CD14-positive monocyte (primary cell): ENCODE measurements around the gene CDC14B. TPM values are rescaled to one million over a fixed set of nuclear protein-coding genes. Genes with fewer than 3 reads are reported as not detected.
"Not testable (repeated sequence)": the region's sequence is repeated elsewhere in the genome, so short reads cannot be mapped to it uniquely, and the experiment has no call there.

ENCODE experiments used
- DNase-seq, 3 donors: peaks; one replicate each; pipeline ENCODE4 v3.0.0-alpha.2; 2011 to 2022
- H2AFZ ChIP-seq: 2 replicates; pipeline ENCODE4 v1.6.0; 2012; ENCODE audit warnings: mild to moderate bottlenecking, low read depth, low read length, inconsistent platforms; ENCODE audit not compliant: insufficient read depth, poor library complexity, severe bottlenecking
- H3K27ac ChIP-seq, 2 donors: 1 replicate in 1 of 2; 2 replicates in 1 of 2; pipeline ENCODE4 v1.5.1; 2012 to 2013; ENCODE audit warnings: low read length in 2 of 2, control low read depth in 1 of 2, inconsistent platforms in 1 of 2, low read depth in 1 of 2, mild to moderate bottlenecking in 1 of 2
- H3K27me3 ChIP-seq, 2 donors: one replicate each; pipeline versions ENCODE4 v1.6.0 to v1.6.1; 2011 to 2013; ENCODE audit warnings: low read length in 2 of 2; ENCODE audit not compliant: control insufficient read depth in 2 of 2, insufficient read depth in 2 of 2
- H3K36me3 ChIP-seq, 2 donors: replicated peaks in 1 of 2; 1 replicate in 1 of 2; 2 replicates in 1 of 2; pipeline versions ENCODE4 v1.5.1 to v1.6.1; 2012 to 2013; ENCODE audit warnings: low read length in 2 of 2, control low read depth in 1 of 2, inconsistent platforms in 1 of 2, mild to moderate bottlenecking in 1 of 2; ENCODE audit not compliant: insufficient read depth in 2 of 2, control insufficient read depth in 1 of 2
- H3K4me1 ChIP-seq, 2 donors: 1 replicate in 1 of 2; 2 replicates in 1 of 2; pipeline versions ENCODE4 v1.5.1 to v1.6.1; 2012 to 2013; ENCODE audit warnings: low read length in 2 of 2, control low read depth in 1 of 2, inconsistent platforms in 1 of 2, mild to moderate bottlenecking in 1 of 2, moderate library complexity in 1 of 2; ENCODE audit not compliant: insufficient read depth in 2 of 2, control insufficient read depth in 1 of 2
- H3K4me2 ChIP-seq: replicated peaks from 2 replicates; pipeline ENCODE3; 2012; ENCODE audit warnings: low read length, moderate library complexity, mild to moderate bottlenecking; ENCODE audit not compliant: poor library complexity, severe bottlenecking; ENCODE audit errors: extremely low read depth
- H3K4me3 ChIP-seq, 3 experiments: fragments of 200-600 bp in 1 of 3; sonication (generic) in 1 of 3; replicated peaks in 1 of 3; 1 replicate in 2 of 3; 2 replicates in 1 of 3; pipeline ENCODE4 v1.5.1; 2011 to 2013; ENCODE audit warnings: low read length in 3 of 3, mild to moderate bottlenecking in 3 of 3, control low read depth in 2 of 3, low read depth in 2 of 3, inconsistent platforms in 1 of 3, moderate library complexity in 1 of 3
- H3K79me2 ChIP-seq: 2 replicates; pipeline ENCODE4 v1.6.0; 2012; ENCODE audit warnings: mild to moderate bottlenecking, control low read depth, inconsistent platforms, low read length, moderate library complexity; ENCODE audit not compliant: insufficient read depth
- H3K9ac ChIP-seq: 2 replicates; pipeline ENCODE4 v1.6.0; 2017; ENCODE audit warnings: low read length, mild to moderate bottlenecking; ENCODE audit not compliant: insufficient read depth, poor library complexity, severe bottlenecking
- H3K9me3 ChIP-seq, 2 donors: replicated peaks in 1 of 2; 1 replicate in 1 of 2; 2 replicates in 1 of 2; pipeline versions ENCODE4 v1.5.1 to v1.6.1; 2012 to 2013; ENCODE audit warnings: low read length in 2 of 2, control low read depth in 1 of 2; ENCODE audit not compliant: control insufficient read depth in 1 of 2, insufficient read depth in 1 of 2
- H4K20me1 ChIP-seq: 2 replicates; pipeline ENCODE4 v1.6.0; 2012; ENCODE audit warnings: mild to moderate bottlenecking, low read length, control low read depth, moderate library complexity; ENCODE audit not compliant: insufficient read depth
- H3K27ac Mint-ChIP-seq, 7 donors: one replicate each; pipeline ENCODE4 v1.8.0; 2020; ENCODE audit warnings: mild to moderate bottlenecking in 7 of 7, mixed read lengths in 7 of 7, moderate library complexity in 6 of 7, inconsistent platforms in 2 of 7
- H3K27me3 Mint-ChIP-seq, 3 donors: one replicate each; pipeline ENCODE4 v1.8.0; 2021 to 2022; ENCODE audit warnings: low read depth in 3 of 3, mild to moderate bottlenecking in 3 of 3, mixed read lengths in 3 of 3, moderate library complexity in 3 of 3, inconsistent platforms in 1 of 3
- H3K36me3 Mint-ChIP-seq, 2 donors: one replicate each; pipeline ENCODE4 v1.8.0; 2020; ENCODE audit warnings: mixed read lengths in 2 of 2, inconsistent platforms in 1 of 2, mild to moderate bottlenecking in 1 of 2
- H3K4me1 Mint-ChIP-seq: one replicate; pipeline ENCODE4 v1.8.0; 2020; ENCODE audit warnings: mild to moderate bottlenecking, mixed read lengths
- H3K4me3 Mint-ChIP-seq, 2 donors: one replicate each; pipeline ENCODE4 v1.8.0; 2020; ENCODE audit warnings: mild to moderate bottlenecking in 2 of 2, mixed read lengths in 2 of 2, moderate library complexity in 1 of 2
- H3K9me3 Mint-ChIP-seq, 7 donors: one replicate each; pipeline ENCODE4 v1.8.0; 2020 to 2022; ENCODE audit warnings: mixed read lengths in 7 of 7, mild to moderate bottlenecking in 6 of 7, moderate library complexity in 6 of 7, inconsistent platforms in 2 of 7
- WGBS: methylation state at CpG from one replicate; pipeline ENCODE4 v1.1.5; 2013; ENCODE audit warnings: missing lambda C conversion rate; ENCODE audit not compliant: insufficient coverage; 5-methylcytosine and 5-hydroxymethylcytosine counted together
- intact Hi-C, 2 donors: fragments of 100-400 bp; cut with micrococcal nuclease; formaldehyde crosslinking; loops; one replicate each; pipeline versions ENCODE4 v1.15.0 to v1.15.1; 2023
- polyA plus RNA-seq, 3 donors: library from polyadenylated mRNA; depleted of rRNA in 1 of 3; unstranded in 2 of 3; stranded (reverse) in 1 of 3; fragments of 300-500 nt in 2 of 3; fragments of >200 nt in 1 of 3; fragmentation: Illumina TruSeq in 2 of 3; gene quantifications; 1 replicate in 2 of 3; 2 replicates in 1 of 3; pipeline ENCODE4 v1.2.3, GENCODE V29; 2012 to 2021
- TF ChIP-seq, protein P1 (sequence below): fragments of 200-600 bp; IDR thresholded peaks from one replicate; pipeline ENCODE4 v1.8.0; 2022; ENCODE audit warnings: antibody characterized with exemption, mild to moderate bottlenecking

Gene CDC14B
- polyA plus RNA-seq, 3 donors: 0.03 to 0.47 (median 0.44) TPM

DNA sequence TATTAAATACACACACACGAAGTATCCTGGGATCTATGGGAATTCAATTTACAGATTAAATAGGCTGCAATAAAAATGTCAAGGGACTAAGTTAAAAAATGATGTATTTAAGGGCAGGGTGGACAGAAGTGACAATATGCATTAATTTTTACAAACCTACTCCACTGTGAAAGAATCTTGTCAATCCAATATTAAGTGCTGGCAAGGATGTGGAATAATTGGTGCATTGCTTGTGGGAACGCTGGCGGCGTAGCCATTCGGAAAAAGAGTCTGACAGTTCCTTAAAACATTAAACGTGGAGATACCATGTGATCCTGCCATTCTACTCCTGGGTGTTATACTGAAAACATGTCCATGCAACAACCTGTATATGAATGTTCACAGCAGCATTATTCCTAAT, 4.2 kb downstream of the CDC14B start:
- WGBS: 91% methylated on average over 4 of the region's 6 CpGs
- no peaks in the 10 kb centered on the region for H4K20me1 ChIP-seq
- H3K36me3 ChIP-seq: no peaks in the 10 kb centered on the region
- H3K9ac ChIP-seq: no peak overlapping the region
- H2AFZ ChIP-seq: no peak overlapping the region
- peaks cover 0 to 19% (median 6%) of the 10 kb centered on the region in 7 donors for H3K9me3 Mint-ChIP-seq
- H3K4me2 ChIP-seq: no peak overlapping the region
- TF ChIP-seq, protein P1, sequence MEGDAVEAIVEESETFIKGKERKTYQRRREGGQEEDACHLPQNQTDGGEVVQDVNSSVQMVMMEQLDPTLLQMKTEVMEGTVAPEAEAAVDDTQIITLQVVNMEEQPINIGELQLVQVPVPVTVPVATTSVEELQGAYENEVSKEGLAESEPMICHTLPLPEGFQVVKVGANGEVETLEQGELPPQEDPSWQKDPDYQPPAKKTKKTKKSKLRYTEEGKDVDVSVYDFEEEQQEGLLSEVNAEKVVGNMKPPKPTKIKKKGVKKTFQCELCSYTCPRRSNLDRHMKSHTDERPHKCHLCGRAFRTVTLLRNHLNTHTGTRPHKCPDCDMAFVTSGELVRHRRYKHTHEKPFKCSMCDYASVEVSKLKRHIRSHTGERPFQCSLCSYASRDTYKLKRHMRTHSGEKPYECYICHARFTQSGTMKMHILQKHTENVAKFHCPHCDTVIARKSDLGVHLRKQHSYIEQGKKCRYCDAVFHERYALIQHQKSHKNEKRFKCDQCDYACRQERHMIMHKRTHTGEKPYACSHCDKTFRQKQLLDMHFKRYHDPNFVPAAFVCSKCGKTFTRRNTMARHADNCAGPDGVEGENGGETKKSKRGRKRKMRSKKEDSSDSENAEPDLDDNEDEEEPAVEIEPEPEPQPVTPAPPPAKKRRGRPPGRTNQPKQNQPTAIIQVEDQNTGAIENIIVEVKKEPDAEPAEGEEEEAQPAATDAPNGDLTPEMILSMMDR: no peak
- H3K4me1 ChIP-seq: peaks cover 8 to 10% of the 10 kb centered on the region in 2 donors
- H3K4me3 Mint-ChIP-seq: no peak overlapping the region
- intact Hi-C loops: no loop called here
- peaks cover 0 to 4% of the 10 kb centered on the region in 2 donors for H3K36me3 Mint-ChIP-seq
- peaks cover 5 to 8% of the 10 kb centered on the region in 2 donors for H3K9me3 ChIP-seq
- H3K79me2 ChIP-seq: no peaks in the 10 kb centered on the region
- DNase-seq: no peak
- peaks cover 44 to 76% of the 10 kb centered on the region in 2 donors for H3K27me3 ChIP-seq
- H3K27me3 Mint-ChIP-seq: peaks cover 46 to 83% (median 60%) of the 10 kb centered on the region in 3 donors
- peaks cover 12% of the 10 kb centered on the region for H3K4me1 Mint-ChIP-seq
- H3K27ac ChIP-seq: no peak overlapping the region
- H3K27ac Mint-ChIP-seq: no peak overlapping the region
- no peak overlapping the region for H3K4me3 ChIP-seq

DNA sequence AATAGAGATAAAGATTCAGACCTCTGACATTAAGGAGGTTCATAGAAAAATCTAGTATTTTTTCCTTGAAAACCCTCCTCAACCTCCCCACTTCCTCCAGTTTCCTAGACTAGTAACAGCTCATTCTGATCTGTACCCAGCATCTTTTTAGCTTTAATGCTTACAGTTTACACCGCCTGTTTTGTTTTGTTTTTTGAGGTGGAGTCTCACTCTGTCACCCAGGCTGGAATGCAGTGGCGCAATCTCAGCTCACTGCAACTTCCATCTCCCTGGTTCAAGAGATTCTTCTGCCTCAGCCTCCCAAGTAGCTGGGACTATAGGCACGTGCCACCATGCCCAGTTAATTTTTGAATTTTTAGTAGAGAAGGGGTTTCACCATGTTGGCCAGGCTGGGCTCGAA, 5.0 kb downstream of the CDC14B start:
- H3K27me3 Mint-ChIP-seq: peaks cover 43 to 78% (median 52%) of the 10 kb centered on the region in 3 donors
- WGBS: 83% methylated on average over 2 of the region's 4 CpGs
- H3K4me3 Mint-ChIP-seq: not testable (repeated sequence)

More for the DNA sequence above, 5.0 kb downstream of the CDC14B start:
- H2AFZ ChIP-seq, DNase-seq, H3K36me3 ChIP-seq, intact Hi-C loops, H3K4me1 Mint-ChIP-seq, H3K79me2 ChIP-seq, H3K27ac Mint-ChIP-seq, H3K9me3 ChIP-seq, H3K36me3 Mint-ChIP-seq, H3K4me3 ChIP-seq, H3K4me2 ChIP-seq, H3K27ac ChIP-seq, H3K4me1 ChIP-seq, H3K9ac ChIP-seq, H4K20me1 ChIP-seq: not testable (repeated sequence)
- H3K27me3 ChIP-seq: peaks cover 36 to 69% of the 10 kb centered on the region in 2 donors
- H3K9me3 Mint-ChIP-seq: peaks cover 0 to 15% (median 3%) of the 10 kb centered on the region in 7 donors
